Neural progenitor cell (in vitro differentiated cells): ENCODE measurements around the gene SEPTIN11.

Experiments used
- CTCF ChIP-seq: fragments of 200-600 bp; sonication (generic); IDR thresholded peaks from 2 replicates; pipeline ENCODE4 v1.5.1; 2017; ENCODE audit warnings: antibody characterized with exemption, mild to moderate bottlenecking
- EZH2 ChIP-seq: fragments of 200-600 bp; sonication (generic); IDR thresholded peaks from 2 replicates; pipeline ENCODE4 v1.6.1; 2017; ENCODE audit warnings: antibody characterized with exemption, mild to moderate bottlenecking, moderate library complexity
- EZH2phosphoT487 ChIP-seq: fragments of 200-600 bp; sonication (generic); IDR thresholded peaks from 2 replicates; pipeline ENCODE4 v1.6.1; 2017; ENCODE audit warnings: antibody characterized with exemption

- no peak for TF ChIP-seq CTCF
- TF ChIP-seq EZH2phosphoT487 = no peak
- no peak for TF ChIP-seq EZH2
These were observed 25.8 kb upstream of the SEPTIN11 start for GRCh38 chr4:76923619-76924357.
